T follicular helper cell (primary cell): ENCODE results near the gene ATPAF1.
"Not testable (repeated sequence)": the region's sequence is repeated elsewhere in the genome, so short reads cannot be mapped to it uniquely, and the experiment has no call there.

Source experiments
- DNase-seq: peaks from one replicate; pipeline ENCODE4 v3.0.0-alpha.2; 2020; ENCODE audit warnings: low read depth

The ATPAF1 gene

GRCh38 chr1:46681333-46682034 is 13.3 kb upstream of the ATPAF1 start:
- DNase-seq, result no peak

DNA sequence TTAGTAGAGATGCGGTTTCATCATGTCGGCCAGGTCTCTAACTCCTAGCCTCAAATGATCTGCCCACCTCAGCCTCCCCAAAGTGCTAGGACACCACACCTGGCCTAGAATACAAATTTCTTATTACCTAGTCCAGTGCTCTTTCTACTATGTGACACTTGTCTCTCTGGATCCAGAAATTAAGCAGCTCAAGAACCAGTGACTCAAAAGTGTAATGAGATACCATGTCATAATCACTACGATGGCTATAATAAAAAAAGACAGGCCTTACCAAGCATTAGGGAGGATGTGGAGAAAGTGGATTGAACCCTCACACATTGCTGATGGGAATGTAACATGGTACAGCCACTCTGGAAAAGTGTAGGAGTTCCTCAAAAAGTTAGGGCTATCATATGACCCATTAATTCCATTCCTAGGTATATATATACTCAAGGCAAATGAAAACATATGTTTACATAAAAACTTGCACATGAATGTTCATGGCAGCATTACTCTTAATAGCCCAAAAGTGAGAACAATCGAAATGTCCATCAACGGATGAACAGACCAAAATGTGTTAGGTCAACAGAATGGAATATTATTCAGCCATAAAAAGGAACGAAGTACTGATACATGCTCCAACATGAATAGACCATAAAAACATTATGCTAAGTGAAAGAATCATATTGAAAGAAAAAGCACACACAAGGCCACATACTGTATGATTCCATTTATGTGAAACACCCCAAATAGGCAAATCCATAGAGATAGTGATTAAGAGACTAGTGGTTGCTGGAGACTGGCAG is 11.8 kb upstream of the ATPAF1 start:
- no peak for DNase-seq

DNA sequence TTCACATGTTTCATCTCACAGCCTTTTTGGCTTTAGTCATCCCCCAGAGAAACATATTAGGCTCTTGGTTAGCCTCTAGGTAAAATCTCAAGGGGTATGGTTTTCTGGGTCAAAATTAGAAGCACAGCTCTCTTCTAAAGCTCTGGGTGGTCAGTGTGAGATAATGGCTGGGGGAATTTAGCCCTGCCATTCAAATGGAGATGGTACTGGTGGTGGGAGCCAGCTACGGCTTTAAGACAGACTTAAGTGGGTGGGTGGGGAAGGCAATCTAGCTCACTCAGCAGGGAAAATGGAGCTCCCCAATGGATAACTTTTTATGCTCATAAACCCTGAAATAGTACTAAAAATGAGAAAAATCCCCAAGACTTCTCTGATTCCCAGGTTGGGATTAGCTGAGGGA is 9.2 kb upstream of the ATPAF1 start:
- no peak for DNase-seq

DNA sequence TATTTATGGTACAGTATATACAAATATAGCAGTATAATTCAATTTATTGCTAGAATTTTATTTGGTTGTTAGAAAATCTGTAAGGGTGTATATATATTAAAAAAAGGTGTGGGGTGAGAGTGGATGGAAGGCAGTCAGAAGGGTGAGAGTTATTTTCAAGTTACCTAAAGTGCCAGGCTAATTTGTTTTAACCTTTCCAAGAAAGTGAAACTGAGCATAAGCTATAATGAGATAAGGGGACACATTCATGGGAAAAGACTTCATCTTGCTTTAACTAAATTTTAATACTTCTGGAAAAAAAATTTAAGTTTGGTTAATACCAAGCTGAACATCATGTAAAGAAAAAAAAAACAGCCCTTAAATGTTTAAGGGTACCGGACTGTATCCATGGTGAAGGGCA is 8.4 kb upstream of the ATPAF1 start:
- DNase-seq, result no peak

- DNase-seq, result no peak
Measured at GRCh38 chr1:46675549-46676314, 7.6 kb upstream of the ATPAF1 start.

DNA sequence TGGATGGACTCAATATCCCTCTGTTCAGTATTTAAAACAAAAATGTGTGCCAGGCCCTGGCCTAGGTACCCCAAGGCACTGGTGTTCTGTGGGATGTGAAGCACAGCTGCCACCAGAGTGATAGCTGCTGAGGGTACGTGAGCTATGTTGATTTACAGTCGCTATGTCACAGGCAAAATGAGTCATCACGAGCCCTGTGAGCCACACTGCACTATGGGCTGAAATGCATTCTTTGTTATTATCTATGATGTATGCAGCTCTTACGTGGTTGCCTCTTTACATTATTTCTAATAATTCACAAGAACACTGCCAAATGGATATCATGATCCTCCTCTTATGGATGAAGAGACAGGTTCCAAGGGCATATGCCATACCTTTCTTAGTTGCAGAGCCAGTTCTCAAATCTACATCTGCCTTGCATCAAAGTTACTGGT is 5.6 kb upstream of the ATPAF1 start:
- no peak for DNase-seq

- no peak for DNase-seq
Measured at GRCh38 chr1:46672696-46673095, 4.5 kb upstream of the ATPAF1 start.

DNA sequence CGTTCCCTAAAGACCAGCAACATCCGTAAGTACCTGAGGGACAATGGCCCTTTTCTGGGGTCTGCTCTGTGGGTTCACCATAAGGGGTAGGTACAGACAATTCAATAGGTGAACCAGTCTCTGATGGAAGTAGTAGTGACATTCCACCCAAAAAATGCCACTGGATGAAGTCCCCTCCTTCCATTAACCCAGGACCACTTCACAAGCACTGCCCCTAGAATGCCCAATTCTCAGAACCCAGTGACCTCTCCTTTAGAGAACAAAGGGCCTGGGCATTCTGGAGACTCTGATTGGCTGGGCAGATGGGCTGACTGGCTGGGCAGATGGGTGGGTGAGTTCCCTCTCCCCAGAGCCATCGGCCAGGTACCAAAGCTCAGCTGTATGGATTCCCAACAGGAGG is 3.4 kb upstream of the ATPAF1 start, which contains the start of gene TEX38:
TEX38 (plus strand) TSS at position 301 of the 400 bp plus-strand sequence; CDS start at position 382, 81 bp downstream.
- no peak for DNase-seq

GRCh38 chr1:46670134-46670533 is 2.0 kb upstream of the ATPAF1 start:
- DNase-seq, result no peak

GRCh38 chr1:46665983-46666382 is 2.2 kb downstream of the ATPAF1 start:
- no peak for DNase-seq

DNA sequence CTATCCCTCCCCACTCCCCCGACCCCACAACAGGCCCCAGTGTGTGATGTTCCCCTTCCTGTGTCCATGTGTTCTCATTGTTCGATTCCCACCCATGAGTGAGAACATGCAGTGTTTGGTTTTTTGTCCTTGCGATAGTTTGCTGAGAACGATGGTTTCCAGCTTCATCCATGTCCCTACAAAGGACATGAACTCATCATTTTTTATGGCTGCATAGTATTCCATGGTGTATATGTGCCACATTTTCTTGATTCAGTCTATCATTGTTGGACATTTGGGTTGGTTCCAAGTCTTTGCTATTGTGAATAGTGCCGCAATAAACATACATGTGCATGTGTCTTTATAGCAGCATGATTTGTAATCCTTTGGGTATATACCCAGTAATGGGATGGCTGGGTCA is 5.2 kb downstream of the ATPAF1 start:
- not testable (repeated sequence) for DNase-seq

- DNase-seq, result not testable (repeated sequence)
Measured at GRCh38 chr1:46660116-46660515, 8.0 kb downstream of the ATPAF1 start.

GRCh38 chr1:46659307-46659870 is 8.8 kb downstream of the ATPAF1 start:
- no peak for DNase-seq

DNA sequence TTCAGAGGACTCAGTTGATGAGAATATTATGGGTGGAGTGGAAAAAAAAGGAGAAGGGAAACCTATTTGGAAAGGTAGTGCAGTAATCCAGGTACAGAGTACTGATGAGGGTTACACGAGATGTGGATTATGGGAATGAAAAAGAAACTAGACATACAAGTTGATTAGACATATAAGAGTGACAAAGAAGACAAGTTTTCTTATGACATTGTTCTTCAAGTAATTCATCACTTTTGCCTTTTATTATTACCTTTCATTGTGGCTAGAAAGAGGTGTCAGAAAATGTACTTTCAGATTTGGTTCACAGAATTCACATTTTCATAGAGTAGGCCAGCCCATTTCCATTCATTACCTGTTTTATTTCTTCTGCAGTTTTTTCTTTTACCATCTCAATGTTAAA is 10.4 kb downstream of the ATPAF1 start:
- no peak for DNase-seq

- no peak for DNase-seq
Measured at GRCh38 chr1:46656643-46657042, 11.5 kb downstream of the ATPAF1 start.

DNA sequence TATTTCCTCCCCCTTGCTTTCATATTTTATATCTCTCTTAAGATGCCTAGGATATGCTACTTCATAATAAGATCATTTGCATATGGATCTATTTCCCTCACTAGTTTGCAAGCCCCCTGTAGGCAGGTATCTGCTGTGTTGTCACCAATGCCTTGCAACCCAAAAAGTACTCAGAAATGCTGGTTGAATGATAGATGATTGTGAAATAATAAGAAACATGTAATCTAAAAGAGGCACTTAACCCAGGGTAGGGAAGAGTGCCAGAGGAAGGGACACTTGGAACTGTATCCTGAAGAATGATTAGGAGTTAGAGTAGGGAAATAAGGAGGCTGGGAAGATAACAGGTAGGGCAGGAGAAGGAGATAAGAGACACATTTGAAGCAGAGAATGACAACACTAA is 12.3 kb downstream of the ATPAF1 start:
- DNase-seq, result no peak

GRCh38 chr1:46654698-46655097 is 13.5 kb downstream of the ATPAF1 start:
- not testable (repeated sequence) for DNase-seq

DNA sequence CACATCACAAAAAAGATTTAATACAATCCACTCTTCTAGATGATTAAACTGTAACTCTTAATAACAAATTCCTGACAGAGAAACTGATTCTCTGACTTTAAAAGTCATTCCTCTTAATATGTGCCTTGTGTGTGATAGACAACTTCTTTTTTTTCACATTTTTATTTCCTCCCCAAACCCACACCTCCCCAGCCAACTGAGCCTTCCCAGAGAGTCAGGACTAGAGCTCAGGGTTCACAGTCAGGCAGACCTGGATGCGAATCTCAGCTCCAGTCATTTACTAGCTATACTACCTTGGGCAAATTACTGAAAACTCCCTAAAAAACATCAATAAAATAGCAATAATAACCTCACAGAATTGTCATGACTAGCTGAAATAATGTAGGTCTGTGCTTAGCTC is 14.2 kb downstream of the ATPAF1 start:
- DNase-seq, result no peak

- no peak for DNase-seq
Measured at GRCh38 chr1:46653405-46653958, 14.7 kb downstream of the ATPAF1 start.

- no peak for DNase-seq
Measured at GRCh38 chr1:46652321-46653100, 15.7 kb downstream of the ATPAF1 start.

DNA sequence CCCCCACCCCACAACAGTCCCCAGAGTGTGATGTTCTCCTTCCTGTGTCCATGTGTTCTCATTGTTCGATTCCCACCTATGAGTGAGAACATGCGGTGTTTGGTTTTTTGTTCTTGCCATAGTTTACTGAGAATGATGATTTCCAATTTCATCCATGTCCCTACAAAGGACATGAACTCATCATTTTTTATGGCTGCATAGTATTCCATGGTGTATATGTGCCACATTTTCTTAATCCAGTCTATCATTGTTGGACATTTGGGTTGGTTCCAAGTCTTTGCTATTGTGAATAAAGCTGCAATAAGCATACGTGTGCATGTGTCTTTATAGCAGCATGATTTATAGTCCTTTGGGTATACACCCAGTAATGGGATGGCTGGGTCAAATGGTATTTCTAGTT is 17.0 kb downstream of the ATPAF1 start:
- DNase-seq, result not testable (repeated sequence)
